Measurements from ENCODE around the gene CPNE6. TPM values are rescaled to one million over a fixed set of nuclear protein-coding genes. Genes with fewer than 3 reads are reported as not detected.

The CPNE6 gene
- total RNA-seq, 1 experiment from 2014 or later, result not detected

DNA sequence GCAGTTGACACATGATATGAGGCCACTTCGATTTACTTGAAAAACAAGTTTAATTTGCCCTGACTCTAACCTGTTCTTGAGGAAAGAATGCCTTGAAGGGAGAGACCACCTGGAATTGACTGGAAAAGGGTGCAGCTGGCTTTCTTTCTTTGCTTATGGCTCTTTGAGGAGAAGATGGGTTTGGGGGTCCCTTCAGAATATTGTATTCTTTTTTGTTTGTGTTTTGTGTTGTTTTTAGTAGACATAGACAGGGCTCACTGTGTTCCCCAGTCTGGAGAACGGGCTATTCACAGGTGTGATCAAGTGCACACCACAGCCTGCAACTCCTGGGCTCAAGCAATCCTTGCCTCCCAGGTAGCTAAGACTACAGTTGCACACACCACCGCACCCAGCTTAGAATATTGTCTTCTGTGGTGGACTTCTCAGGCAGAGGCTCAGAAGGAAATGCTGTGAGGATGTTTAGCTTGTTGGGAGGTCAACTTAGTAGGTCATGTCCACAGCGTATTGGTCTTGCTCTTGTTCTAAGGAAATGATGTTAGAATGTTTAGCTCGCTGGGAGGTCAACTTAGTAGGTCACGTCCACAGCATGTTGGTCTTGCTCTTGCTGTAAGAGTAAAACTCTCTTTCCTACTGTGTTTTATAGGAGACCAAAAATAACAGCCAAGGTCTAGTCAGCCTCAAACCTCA is 44.9 kb downstream of the CPNE6 start:
- no peaks in the 10 kb centered on the region for H3K9me3 ChIP-seq (ENCODE audit: control insufficient read depth in 1 of 2, insufficient read depth in 1 of 2, low read depth in 1 of 2, low read length in 2 of 2)
- intact Hi-C loops (cut with micrococcal nuclease), result no loop called here
- no peaks in the 10 kb centered on the region for H3K9me2 ChIP-seq (ENCODE audit: insufficient read depth)
- H3K79me2 ChIP-seq (ENCODE audit: insufficient read depth, low read length), result peaks cover 14% of the 10 kb centered on the region; the same call in 1 of the 2 replicates
- ATAC-seq (no peak), DNase-seq (ENCODE audit: low read depth, low spot score) (no peak)
- TF ChIP-seq EGR1 (IDR thresholded peaks at IDR 0.05; ENCODE audit: low read depth) (no peak), EZH2 (IDR thresholded peaks at IDR 0.05) (no peak), ZBTB33 (IDR thresholded peaks at IDR 0.05; ENCODE audit: extremely low read depth, insufficient replicate concordance, low read length) (no peak), ELF1 (IDR thresholded peaks at IDR 0.05; ENCODE audit: borderline replicate concordance, low read depth) (no peak), JUND (IDR thresholded peaks at IDR 0.05) (no peak), FOSL1 (IDR thresholded peaks at IDR 0.05; ENCODE audit: low read depth) (no peak), CBX3 (IDR thresholded peaks at IDR 0.05; ENCODE audit: low read depth) (no peak), MAX (IDR thresholded peaks at IDR 0.05) (no peak), EZH2phosphoT487 (IDR thresholded peaks at IDR 0.05; ENCODE audit: borderline replicate concordance) (no peak), SP1 (IDR thresholded peaks at IDR 0.05; ENCODE audit: low read depth) (no peak), TCF7L2 (IDR thresholded peaks at IDR 0.05; ENCODE audit: borderline replicate concordance, extremely low read depth, insufficient read depth, insufficient read length) (no peak), POLR2A (IDR thresholded peaks at IDR 0.05; ENCODE audit: borderline replicate concordance, extremely low read depth, insufficient read depth, insufficient read length) (no peak), ZFX (IDR thresholded peaks at IDR 0.05) (no peak), SIN3A (IDR thresholded peaks at IDR 0.05; ENCODE audit: low read depth) (no peak), RAD21 (IDR thresholded peaks at IDR 0.05; ENCODE audit: low read depth) (no peak)
- TF ChIP-seq, protein P1, sequence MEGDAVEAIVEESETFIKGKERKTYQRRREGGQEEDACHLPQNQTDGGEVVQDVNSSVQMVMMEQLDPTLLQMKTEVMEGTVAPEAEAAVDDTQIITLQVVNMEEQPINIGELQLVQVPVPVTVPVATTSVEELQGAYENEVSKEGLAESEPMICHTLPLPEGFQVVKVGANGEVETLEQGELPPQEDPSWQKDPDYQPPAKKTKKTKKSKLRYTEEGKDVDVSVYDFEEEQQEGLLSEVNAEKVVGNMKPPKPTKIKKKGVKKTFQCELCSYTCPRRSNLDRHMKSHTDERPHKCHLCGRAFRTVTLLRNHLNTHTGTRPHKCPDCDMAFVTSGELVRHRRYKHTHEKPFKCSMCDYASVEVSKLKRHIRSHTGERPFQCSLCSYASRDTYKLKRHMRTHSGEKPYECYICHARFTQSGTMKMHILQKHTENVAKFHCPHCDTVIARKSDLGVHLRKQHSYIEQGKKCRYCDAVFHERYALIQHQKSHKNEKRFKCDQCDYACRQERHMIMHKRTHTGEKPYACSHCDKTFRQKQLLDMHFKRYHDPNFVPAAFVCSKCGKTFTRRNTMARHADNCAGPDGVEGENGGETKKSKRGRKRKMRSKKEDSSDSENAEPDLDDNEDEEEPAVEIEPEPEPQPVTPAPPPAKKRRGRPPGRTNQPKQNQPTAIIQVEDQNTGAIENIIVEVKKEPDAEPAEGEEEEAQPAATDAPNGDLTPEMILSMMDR (IDR thresholded peaks at IDR 0.05 in 2 of 3, conservative IDR thresholded peaks at IDR 0.05 in 1 of 3; ENCODE audit: borderline replicate concordance in 1 of 3, insufficient read depth in 1 of 3, low read depth in 2 of 3, low read length in 2 of 3), result no peak
- ChIA-PET CTCF (interaction anchor here (2.7 kb wide), 1 partner anchor 25 kb away, joined by 11 read pairs; the partner anchor contains the start of gene EMC9), POLR2A (interaction anchor here (1.9 kb wide), 1 partner anchor 8 kb away, joined by 6 read pairs; no protein-coding TSS in a partner anchor), RAD21 (ENCODE audit: low non-redundant PET in 1 of 2, low total read pairs in 2 of 2, uncharacterized antibody in 2 of 2, unreplicated experiment in 2 of 2) (interaction anchor here in 1 of 2 experiments (0.7 kb wide), 1 partner anchor 22 kb away, joined by 4 read pairs; no protein-coding TSS in a partner anchor)
- peak overlapping the region; percentile 95 for H3K4me2 ChIP-seq (ENCODE audit: low read length)
- H3K9ac ChIP-seq (ENCODE audit: low read length), result peak overlapping the region; percentile 84
- no peak overlapping the region for H2AFZ ChIP-seq (ENCODE audit: low read depth, low read length, poor library complexity, severe bottlenecking)
- H3K27ac ChIP-seq (ENCODE audit: low read depth, low read length), result no peak overlapping the region
- peaks cover 12 to 19% of the 10 kb centered on the region in 2 experiments for H3K36me3 ChIP-seq (ENCODE audit: control insufficient read depth in 1 of 2, insufficient read depth in 2 of 2, low read length in 2 of 2)
- H3K4me1 ChIP-seq (ENCODE audit: control insufficient read depth in 1 of 2, insufficient read depth in 2 of 2, low read length in 2 of 2), result peaks cover 6 to 16% of the 10 kb centered on the region in 2 experiments; a peak in 3 of 4 replicates
- no peaks in the 10 kb centered on the region for H4K20me1 ChIP-seq (ENCODE audit: insufficient read depth)
- H3K27me3 ChIP-seq (ENCODE audit: insufficient read depth, low read length), result no peaks in the 10 kb centered on the region
- peak overlapping the region; percentile 86 to 92 for H3K4me3 ChIP-seq (replicated peaks in 1 of 2; ENCODE audit: low read depth in 1 of 2, low read length in 2 of 2)
- no TSS peak for BruUV-seq (replicated peaks)

All from HCT116 (cell line).